HG03066 (cell line): Measurements from ENCODE around the gene B3GLCT.
A peak's percentile ranks its signal among the peaks of the same experiment; 100 is the strongest.
"Not testable (repeated sequence)": the region's sequence is repeated elsewhere in the genome, so short reads cannot be mapped to it uniquely, and the experiment has no call there.

ENCODE experiments used
- ATAC-seq: cut with Tn5 transposase; IDR thresholded peaks from one replicate; pipeline ENCODE4 v1.9.1; 2021; ENCODE audit warnings: low read depth; ENCODE audit not compliant: unreplicated experiment

Gene B3GLCT

GRCh38 chr13:31182987-31183386 lies 16.8 kb upstream of the B3GLCT start:
- ATAC-seq: no peak

GRCh38 chr13:31184451-31184850 lies 15.3 kb upstream of the B3GLCT start:
- no peak for ATAC-seq

GRCh38 chr13:31184981-31185645 lies 14.7 kb upstream of the B3GLCT start:
- no peak for ATAC-seq

- ATAC-seq: no peak
Observed at GRCh38 chr13:31191748-31192147, 8.0 kb upstream of the B3GLCT start.

- ATAC-seq: no peak
Observed at GRCh38 chr13:31192306-31192705, 7.5 kb upstream of the B3GLCT start.

GRCh38 chr13:31195616-31196015 lies 4.2 kb upstream of the B3GLCT start:
- ATAC-seq: no peak

- ATAC-seq: no peak
Observed at GRCh38 chr13:31196992-31197391, 2.8 kb upstream of the B3GLCT start.

GRCh38 chr13:31198519-31198918 lies 1.3 kb upstream of the B3GLCT start:
- no peak for ATAC-seq

GRCh38 chr13:31199527-31199848 lies 287 bp upstream of the B3GLCT start:
- no peak for ATAC-seq

GRCh38 chr13:31200637-31200971 lies 829 bp downstream of the B3GLCT start:
- ATAC-seq: peak; percentile 31

GRCh38 chr13:31201341-31202031 lies 1.7 kb downstream of the B3GLCT start:
- ATAC-seq: no peak

- ATAC-seq: no peak
Observed at GRCh38 chr13:31204592-31204991, 4.8 kb downstream of the B3GLCT start.

- ATAC-seq: no peak
Observed at GRCh38 chr13:31207661-31208552, 8.1 kb downstream of the B3GLCT start.

GRCh38 chr13:31208559-31209122 lies 8.9 kb downstream of the B3GLCT start:
- ATAC-seq: no peak

GRCh38 chr13:31209172-31209840 lies 9.5 kb downstream of the B3GLCT start:
- no peak for ATAC-seq

GRCh38 chr13:31209841-31210210 lies 10.1 kb downstream of the B3GLCT start:
- ATAC-seq: no peak

- ATAC-seq: no peak
Observed at GRCh38 chr13:31213651-31214289, 14.0 kb downstream of the B3GLCT start.

GRCh38 chr13:31214435-31214834 lies 14.7 kb downstream of the B3GLCT start:
- no peak for ATAC-seq

GRCh38 chr13:31216916-31217315 lies 17.1 kb downstream of the B3GLCT start:
- ATAC-seq: not testable (repeated sequence)

- no peak for ATAC-seq
Observed at GRCh38 chr13:31219909-31220598, 20.3 kb downstream of the B3GLCT start.
